HG03558 (cell line): ENCODE data around the gene MIEF1.
"Not testable (repeated sequence)": the region's sequence is repeated elsewhere in the genome, so short reads cannot be mapped to it uniquely, and the experiment has no call there.

Source experiments
- ATAC-seq: cut with Tn5 transposase; IDR thresholded peaks from one replicate; pipeline ENCODE4 v1.9.1; 2021; ENCODE audit warnings: moderate number of reproducible peaks; ENCODE audit not compliant: unreplicated experiment; ENCODE audit errors: extremely low read depth

MIEF1 gene

GRCh38 chr22:39511226-39511625 lies 9.1 kb downstream of the MIEF1 start:
- no peak for ATAC-seq

DNA sequence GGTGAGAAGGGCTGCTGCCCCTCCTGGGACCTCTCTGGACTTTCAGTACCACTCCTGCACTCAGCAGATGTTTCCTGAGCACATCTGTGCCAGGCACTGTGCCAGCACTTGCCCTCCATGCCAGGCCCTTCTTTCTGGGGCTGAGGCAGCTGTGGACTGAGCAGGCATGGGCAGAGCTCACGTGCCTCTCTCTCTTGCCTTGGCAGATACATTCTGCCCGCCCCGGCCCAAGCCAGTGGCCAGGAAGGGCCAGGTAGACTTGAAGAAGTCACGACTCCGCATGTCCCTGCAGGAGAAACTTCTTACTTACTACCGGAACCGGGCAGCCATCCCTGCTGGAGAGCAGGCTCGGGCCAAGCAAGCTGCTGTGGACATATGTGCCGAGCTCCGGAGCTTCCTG lies 9.9 kb downstream of the MIEF1 start:
- ATAC-seq, result no peak

- ATAC-seq, result no peak
Measured at GRCh38 chr22:39513791-39514190, 11.7 kb downstream of the MIEF1 start.

- ATAC-seq, result no peak
Measured at GRCh38 chr22:39514373-39514973, 12.4 kb downstream of the MIEF1 start.

DNA sequence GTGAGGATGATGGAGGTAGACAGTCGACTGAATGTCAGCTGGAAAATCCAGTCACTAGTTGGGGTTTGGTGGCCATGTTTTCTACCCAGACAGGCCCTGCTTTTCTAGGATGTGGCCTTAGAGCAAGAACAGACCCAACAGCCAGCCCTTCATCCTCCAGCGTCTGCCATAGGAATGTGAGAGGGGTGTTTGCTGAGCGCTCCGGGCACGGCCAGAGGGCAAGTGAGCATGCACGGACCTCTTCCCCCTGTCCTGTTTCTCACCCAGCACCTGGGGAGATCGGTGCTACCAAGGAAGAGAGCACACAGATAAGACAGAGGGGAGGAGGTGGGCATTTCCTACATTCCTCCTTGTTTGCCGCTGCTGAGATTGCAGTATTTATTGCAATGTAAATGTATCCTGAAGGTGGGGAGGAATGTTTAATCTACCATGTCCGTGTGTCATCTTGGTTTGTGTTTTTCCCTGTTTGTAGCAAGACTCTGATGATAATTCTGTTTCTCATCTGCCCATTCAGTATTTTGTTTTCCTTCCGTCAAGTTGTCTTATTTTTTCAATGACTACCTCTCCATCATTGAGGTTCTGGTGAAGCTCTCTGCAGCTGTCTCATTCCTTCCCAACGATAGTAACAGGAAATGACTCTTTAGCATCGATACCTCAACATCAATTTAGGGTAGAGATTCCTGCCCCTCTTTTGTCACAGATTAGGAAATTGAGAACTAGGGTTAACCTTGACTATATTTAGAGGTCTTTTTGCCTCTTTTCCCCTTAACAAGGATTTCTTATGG lies 13.4 kb downstream of the MIEF1 start:
- ATAC-seq, result no peak

DNA sequence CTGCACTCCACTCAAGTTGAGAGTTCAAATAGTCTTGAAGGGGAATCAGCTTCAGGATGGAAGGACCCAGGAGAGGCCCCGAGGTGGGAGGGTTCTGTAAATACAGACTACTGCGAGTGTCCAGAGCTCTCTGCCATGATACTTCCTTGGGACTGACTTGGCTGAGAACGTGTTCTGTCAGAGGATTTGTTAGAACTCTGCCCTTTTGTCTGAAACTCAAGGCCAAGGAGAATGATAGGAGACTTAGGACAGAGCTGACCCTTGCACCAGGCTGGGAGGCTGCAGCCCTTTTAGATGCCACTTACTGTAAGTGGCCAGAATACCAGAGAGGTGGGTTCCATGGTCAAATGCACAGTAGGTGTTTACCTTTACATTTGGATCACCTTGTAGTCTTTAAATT lies 15.4 kb downstream of the MIEF1 start:
- no peak for ATAC-seq

DNA sequence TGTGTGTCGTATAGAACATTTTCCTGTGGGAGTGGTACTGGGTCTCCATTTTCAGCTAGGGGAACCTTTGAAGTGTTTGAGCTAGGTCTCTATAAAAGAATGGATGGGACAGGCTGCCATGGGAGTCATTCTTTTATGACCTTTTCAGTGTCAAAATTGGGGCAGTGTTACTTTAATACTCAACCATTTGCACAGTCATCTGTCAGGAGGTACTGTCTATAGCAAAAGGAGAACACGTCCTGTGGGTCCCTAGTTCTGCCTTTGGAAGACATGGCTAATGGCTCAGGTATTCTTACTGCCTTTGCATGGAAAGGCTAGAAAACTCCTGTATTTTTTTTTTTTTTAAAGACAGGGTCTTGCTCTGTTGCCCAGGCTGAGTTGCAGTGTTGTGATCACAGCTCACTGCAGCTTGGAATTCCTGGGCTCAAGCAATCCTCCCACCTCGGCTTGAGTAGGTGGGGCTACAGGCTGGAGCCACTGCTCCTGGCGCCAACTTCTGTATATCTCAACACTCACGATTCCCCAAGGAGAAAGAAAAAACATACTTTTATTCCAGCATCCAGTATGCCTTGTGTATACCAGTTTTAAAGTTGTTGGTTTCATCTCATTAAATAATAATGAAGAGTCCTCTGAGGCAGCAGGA lies 16.2 kb downstream of the MIEF1 start:
- no peak for ATAC-seq

- no peak for ATAC-seq
Measured at GRCh38 chr22:39518996-39519680, 17.0 kb downstream of the MIEF1 start.

GRCh38 chr22:39519681-39520225 lies 17.7 kb downstream of the MIEF1 start:
- peak; percentile 57 for ATAC-seq

- ATAC-seq, result peak; percentile 26
Measured at GRCh38 chr22:39520226-39521105, 18.4 kb downstream of the MIEF1 start, which contains the start of gene ATF4. TSS of gene ATF4 (plus strand) at chr22:39520562. CDS start at chr22:39521446, 884 bp downstream.

GRCh38 chr22:39521106-39521885 lies 19.2 kb downstream of the MIEF1 start:
- ATAC-seq, result not testable (repeated sequence)

GRCh38 chr22:39522091-39522490 lies 20.0 kb downstream of the MIEF1 start:
- not testable (repeated sequence) for ATAC-seq

- ATAC-seq, result no peak
Measured at GRCh38 chr22:39522567-39523300, 20.6 kb downstream of the MIEF1 start.

GRCh38 chr22:39524089-39524752 lies 22.1 kb downstream of the MIEF1 start:
- ATAC-seq, result no peak

- ATAC-seq, result no peak
Measured at GRCh38 chr22:39524753-39525657, 22.9 kb downstream of the MIEF1 start.

GRCh38 chr22:39525658-39525975 lies 23.5 kb downstream of the MIEF1 start:
- ATAC-seq, result no peak

DNA sequence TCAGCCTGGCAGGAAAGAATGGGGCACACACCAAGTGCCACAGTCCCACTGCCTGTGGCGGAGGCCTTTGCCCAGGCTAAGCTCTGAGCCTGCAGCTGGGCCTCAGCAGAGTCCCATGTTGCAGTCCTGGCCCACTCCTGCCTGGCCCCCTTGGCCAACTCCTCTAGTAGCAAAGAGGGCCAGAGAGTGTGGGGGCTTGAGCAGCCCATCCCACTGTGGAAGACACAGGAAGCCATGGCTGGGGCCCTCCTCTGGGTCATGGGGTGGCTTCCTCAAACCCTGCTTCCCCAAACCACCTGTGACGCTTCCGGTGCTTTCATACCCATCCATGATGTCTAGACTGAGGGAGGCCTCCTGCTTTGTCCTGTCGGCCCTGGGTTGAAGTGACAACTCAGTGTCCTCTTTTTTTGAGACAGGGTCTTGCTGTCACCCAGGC lies 24.7 kb downstream of the MIEF1 start:
- no peak for ATAC-seq
